ENCODE measurements around the gene COBLL1.

Gene COBLL1

DNA sequence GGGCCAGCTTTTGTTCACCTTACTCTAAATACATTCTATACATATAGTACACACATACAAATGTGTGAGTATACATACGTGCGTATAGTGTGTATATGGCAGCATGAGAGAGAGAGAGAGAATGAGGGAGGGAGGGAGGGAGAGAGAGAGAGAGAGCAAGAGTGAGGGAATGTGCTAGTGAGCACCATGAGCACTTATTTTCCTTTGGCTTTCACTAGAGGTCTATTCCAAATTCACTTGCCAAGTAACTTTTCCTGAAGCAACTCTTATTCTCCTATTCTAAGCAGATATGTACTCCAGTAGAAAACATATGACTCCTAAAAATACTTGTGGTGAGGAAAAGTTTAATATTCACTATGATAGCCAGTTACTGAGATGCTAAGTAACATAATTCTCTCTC, 85.7 kb downstream of the COBLL1 start:
- DNase-seq = no peak

DNA sequence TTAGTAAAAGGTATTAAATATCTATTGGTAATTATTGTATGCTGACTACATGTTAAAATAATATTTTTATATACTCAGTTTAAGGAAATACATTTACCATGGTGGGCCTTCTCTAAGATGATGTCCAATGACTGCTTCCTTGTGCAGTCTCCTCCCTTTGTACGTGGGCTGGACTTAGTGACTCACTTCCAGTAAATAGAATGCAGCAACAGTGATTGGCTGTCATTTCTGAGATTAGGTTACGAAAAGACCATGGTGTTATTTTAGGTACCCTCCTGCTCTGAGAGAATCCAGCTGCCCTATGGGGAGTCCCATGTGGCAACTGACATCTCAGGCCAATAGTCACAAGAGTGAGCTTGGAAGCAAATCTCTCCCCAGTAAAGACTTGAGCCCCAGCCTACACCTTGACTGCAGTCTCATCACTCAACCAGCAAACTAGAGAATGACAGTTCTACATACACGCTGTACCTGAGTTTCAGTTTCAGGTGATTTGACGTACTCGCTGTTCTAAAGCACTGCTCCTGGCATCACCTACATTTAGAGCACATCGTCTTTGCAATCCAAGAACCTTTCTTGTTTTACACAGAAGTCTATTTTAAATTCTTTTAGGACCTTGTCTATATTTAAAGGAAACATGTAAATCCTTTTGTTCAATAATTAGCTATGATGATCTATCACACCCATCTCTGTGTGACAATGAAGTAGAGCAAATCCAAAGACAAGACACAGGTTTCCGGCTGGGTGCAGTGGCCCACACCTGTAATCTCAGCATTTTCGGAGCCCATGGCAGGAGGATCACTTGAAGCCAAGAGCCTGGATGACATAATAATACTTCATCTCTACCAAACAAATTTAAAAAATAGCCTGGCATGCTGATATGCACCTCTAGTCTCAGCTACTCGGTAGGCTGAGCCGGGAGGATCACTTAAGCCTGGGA, 87.2 kb downstream of the COBLL1 start:
- no peak for DNase-seq

DNA sequence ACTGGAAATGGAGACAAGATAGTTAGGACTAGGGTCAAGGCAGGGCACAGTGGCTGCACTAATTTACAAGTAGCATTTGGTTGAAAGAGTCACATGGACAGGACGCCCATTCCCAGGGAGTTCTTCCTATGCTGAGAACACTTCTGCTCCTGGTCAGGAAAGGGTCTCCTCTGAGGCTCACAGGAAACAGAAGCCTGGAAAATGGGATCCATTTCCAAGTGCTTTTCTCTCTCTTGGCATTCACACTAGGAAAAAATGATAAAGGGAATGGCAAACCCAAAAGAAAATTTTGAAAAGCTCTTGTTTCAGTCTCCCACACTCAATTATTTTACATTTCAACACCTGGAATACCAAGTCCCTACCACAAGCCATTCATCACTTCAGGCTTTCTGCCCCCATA, 88.7 kb downstream of the COBLL1 start:
- DNase-seq = no peak

DNA sequence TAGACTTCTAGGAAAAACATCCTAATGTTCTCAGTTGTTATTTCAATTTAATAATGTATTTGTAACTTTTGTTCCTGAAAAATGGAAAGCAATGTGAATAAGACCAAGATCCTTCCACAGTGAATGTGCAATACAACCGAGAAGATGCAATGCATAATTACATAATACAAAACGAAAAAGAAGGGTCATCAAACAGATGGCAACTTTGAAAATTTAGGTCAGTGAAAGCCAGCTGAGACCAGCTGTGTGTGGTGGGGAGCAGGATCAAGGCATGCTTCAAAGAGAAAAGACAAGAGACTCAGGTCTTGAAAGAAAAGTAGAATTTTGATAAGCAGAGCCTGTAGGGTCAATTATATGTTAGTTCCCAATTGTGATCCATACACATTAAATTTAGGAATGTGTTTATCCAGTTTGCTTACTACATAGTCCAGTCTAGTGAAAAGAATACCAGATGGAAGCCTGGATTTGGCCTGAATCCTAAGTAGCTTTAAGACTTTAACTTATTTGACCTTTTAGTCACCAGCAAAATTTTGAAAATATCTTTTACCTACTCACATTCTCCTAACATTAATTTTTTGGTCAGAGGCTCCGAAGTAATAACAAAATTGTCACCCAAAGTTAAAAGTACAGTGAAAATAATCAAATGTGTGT, 93.7 kb downstream of the COBLL1 start:
- DNase-seq = no peak

DNA sequence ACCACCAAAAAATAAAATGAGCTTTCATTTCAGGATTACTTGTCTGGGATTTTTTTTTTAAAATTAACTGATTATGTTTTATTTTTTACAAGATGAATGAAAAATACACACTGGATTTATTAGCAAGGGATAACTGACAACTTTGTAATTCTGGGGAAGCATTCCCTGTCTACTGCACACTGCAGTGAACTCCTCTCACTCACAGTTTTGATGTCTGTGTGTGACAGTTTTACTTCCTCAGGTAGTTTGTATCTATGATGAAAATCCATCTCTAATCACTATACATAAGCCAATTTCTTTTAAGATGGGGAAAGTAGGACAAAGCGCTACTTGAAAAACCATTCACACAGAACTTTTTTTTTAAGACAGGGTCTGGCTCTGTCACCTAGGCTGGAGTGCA, 94.5 kb downstream of the COBLL1 start:
- DNase-seq = no peak

DNA sequence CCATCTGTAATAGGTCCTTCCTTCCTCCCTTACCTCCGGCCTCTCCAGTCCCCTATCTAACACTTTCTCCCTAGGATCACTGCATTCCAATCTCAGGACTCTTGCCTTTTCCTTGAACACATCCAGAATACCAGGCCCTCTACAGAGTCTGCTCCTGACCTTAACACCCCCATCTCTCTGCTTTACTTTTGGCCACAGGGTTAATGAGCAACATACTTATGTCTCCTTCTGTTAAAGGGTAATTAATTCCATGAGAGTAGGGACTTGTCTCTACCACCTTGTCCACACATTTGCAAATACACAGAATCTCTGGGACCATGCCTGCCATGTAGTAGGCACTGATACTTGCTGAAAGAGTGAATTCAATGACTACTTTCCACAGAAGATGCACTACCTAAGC, 94.9 kb downstream of the COBLL1 start:
- DNase-seq = no peak

DNA sequence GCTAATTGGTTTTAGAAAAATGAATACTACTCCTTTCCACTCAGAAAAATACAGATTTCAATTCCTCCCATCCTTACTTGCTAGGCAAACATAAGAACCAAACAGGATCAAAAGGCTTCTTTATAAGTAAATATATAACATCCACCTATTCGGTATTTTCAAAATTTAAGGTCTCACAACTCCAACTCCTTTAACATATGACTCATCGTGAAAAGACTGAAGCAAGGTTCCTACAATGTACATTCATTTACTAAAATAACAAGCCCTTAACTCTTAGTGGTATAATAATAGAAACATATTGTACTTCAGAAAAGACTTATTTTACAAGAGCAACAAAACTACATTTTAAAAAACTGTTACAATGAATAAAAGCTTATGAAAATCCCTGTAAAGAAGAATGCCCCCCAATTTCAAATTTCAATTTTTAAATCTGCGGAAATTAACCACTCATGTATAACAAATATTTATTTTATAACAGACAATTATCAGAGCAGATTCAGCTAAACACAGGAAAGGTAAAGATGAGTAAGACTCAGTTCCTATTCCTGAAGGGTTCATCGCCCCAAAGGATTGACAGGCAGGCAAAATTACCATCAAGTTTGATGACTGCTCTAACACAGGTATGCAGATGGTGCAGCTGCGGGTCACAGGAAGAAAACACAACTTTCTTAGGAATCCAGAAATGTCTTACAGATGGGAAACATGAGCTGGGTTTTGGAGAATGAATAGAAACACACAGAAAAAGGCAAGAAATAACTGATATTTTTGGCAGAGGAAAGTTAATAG, 96.4 kb downstream of the COBLL1 start:
- DNase-seq = no peak

DNA sequence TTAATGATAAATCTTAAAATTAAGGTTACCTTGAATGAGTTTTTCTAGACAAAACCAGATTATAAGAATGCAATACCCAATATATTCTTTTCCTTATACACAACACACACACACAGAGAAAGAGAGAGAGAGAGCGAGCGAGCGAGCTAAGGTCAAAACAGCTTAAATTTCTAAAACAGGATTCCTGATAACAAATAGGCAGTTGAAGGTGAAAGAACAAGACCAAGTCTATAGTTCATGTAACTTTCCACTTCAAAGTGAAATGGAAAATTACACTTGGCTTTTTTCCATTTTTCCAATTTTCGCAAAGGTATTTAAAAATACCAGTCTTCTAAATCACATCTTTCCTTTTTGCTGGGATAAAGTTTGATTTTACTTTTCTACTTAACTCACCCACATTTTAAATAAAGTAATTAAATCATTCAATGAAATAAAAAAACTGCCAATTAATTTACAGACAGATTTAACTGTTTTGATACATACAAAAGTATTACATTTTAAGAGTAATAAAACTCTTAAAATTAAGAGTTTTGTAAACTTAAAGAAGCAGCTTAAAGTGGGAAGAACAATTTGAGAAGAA, 98.8 kb downstream of the COBLL1 start:
- no peak for DNase-seq

DNA sequence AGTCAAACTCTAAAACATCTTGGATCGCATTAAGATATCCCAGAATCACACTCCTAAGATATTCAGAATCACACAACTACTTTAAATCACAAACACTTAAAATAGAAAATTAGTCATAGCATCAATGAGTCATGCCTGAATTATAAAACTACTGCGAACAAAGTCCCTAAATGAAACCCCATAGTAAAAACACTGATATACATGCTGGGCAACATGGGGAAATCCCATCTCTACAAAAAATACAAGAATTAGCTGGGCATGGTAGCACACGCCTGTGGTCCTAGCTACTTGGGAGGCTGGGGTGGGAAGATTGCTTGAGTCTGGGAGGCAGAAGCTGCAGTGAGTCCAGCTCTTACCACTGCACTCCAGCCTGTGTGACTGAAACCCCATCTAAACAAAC, 101.7 kb downstream of the COBLL1 start:
- DNase-seq = no peak

DNA sequence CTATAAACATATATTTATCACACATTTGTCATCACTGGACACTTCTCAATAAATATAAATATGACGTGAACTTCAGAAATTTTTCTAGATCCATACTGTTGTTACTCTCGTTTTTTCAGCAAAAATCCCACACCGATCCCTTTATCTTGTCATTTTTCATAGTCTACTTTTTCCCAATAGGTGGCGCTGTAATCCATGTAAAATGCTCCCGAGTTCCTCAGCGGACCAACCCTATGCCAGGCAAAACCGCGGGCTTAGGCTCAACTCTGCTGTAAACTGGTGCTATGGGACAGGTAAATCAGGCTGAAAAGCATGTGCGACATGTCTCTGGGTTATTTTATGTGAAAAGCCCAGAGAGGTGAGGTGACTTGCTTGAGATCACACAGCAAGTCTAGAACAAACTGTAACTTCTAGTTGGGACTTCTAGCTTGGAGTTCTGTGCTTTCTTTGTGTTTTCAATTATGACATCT, 104.0 kb downstream of the COBLL1 start:
- DNase-seq = no peak

DNA sequence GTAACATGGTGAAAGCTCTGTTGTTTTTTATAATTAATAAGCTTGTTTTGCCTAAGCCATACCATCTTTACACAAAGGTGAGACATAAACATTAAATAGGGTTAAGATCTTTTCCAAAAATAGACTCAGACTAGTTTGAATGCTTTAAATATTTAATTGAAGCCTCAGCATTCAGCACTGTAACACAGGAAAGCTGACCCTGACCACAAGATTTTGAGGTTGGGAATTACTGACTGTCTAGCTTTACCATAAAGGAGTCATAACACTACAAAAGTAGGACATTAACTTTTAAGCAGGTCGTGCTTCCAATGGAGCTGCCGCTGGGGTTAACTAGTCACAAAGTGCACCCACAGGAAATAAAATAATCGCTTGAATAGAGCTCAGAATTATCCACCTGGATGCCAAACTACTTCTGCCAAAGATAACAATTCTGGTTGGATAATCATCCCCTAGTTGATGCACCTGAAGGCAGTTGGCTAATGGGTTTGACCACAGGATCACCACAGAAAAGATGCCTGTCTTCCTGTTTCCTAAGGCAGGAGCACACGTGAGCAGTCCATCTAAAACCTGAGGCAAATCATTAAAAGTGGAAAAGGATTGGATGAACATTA, 106.2 kb downstream of the COBLL1 start:
- no peak for DNase-seq

DNA sequence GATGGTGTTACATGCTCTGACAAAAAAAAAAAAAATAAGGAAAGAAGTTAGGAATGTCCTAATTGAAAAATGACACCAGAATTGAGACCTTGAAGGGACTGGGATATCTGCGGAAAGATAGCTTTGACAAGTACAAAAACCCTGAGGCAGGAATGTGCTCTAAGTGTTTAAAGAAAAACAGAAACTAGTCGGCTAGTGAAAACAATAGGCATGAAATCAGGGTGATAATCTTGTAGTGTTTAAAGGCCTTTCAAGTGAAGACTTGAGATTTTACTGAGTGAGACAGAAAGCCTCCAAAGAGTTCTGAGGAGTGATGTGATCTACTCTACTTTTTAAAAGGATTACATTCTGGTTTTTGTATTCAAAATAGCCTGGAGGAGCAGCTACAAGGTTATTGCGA, 107.4 kb downstream of the COBLL1 start:
- DNase-seq = no peak

DNA sequence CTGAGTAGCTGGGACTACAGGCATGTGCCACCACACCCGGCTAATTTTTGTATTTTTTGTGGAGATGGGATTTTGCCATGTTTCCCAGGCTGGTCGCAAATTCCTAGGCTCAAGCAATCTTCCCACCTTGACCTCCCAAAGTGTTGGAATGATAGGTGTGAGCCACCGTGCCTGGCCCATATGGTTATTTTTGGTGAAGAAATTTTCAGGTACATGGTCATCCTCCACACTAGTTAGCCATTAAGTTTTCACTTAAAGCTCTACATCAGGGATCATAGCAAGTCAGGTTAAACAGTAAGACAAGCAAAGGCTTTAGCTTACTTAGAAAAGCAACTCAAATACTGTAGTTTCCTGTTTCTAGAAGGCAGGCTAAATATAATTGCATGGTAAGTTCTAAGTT, 116.1 kb downstream of the COBLL1 start:
- DNase-seq = no peak

DNA sequence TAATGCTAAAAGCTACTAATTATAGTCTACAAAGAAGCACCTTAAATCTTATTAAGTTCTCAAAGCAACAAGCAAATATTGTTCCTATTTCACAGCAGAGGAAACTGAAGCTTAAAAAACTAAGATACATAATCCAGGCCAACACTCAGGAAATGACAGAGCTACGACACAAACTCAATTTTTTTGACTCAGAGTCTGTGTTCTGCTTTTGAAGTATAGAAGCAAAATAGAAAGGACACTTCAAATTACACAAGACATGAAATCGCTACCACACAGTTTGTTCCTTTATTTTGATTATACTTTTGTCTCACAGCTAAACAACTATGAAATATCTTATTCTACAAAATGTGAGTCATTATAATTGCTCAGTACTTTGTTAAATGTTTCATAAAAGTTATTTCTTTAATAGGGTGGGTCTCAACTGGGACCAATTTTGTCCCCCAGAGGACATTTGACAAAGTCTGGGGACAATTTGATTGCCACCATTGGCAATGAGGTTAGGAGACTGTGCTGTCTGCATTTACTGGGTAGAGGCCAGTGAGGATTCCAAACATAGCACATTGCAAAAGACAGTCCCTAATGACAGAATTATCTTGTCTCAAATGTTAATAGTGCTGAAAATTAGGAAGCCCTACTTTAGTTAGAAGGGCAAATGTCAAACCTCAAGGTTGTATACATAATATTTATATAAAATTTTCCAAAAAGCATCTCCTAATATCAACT, 118.8 kb downstream of the COBLL1 start:
- DNase-seq = no peak

DNA sequence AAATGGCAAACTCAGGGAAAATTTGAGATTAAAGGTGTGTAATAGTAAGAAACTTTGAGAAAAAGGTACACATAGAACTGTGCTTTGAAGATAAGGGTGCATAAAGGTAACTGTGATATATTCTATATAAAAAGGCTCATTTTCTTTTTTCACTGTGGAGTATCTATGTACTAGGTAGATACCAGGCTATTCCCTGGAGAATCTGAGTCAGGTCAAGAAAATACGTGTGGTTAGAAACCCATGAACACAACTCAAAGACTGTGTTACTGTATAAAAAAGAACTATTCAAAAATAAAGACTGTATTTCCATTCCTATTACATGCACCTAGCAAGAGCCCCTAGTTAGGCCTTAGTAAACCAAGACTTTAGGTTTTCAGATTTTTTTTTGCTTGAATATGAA, 120.2 kb downstream of the COBLL1 start:
- DNase-seq = no peak

DNA sequence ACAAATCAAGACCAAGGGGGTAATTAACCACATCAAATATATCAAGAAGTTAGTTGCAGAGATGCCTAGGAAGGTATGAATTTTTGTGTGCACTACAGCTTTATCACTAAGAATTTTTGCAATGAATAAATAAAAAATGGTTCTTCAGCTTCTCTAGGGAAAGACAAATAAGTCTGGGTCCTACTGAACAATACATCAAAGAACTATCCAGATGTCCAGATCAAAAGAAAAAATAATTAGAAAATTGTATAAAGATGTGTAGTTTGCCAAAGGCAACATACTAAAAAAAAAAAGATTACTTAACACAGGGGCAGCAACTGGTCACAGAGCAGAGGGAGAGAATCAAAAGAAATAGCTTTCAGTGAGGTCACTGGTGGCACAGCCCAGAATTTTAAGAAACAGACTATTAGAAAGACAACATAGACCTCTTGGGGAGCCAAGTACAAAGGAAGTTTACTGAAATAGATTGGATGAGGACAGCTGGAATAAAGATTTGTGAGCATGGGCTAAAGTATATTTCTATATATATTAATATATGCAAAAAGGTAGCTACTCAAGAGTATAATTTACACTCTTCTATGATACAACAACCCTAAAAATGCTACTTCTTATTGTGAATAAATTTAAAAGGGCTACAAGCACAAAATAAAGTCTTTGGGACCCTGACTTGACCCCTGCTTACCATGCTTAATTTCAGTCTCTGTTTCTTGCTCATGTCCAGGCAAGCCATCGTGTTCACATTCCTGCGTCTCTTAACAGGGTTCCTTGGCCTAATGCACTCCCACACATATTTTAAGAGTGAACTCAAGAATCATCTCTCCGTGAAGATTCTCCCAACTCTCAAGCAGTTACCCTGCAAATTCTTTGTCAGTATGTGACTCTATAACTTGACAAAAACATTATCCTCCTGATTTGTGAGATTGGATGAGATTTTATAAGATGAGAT, 121.4 kb downstream of the COBLL1 start:
- DNase-seq = no peak

DNA sequence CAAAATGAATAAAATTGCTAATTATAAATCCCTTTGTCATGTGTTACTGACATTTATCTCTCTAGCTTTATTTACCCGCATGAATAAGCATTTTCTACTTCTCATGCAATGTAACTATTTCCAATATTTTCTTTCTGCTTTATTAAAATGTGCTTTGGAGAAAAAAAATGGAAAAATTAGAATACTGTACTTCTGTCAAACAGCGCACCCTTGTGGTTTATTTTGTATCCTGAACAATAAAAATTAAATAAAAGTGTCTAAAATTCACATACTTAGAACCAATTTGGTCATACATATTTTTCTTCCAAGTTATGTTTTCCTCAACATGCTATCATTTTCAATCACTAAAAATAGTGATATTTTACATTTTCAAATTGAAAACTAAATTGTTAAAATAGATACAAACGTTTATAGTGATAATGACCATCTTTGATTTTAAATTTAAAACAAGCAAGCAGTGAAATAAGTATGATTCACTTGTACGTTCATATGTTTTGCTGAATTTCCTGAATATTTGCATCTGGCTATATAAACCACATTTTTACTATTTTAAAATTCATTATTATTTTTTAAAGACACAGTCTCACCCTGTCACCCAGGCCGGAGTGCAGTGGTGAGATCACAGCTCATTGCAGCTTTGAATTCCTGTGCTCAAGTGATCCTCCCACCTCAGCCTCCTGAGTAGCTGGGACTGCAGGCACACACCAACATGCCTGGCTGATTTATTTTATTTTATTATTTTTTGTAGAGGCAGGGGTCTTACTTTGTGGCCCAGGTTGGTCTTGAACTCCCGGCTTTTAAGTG, 124.4 kb downstream of the COBLL1 start:
- no peak for DNase-seq

DNA sequence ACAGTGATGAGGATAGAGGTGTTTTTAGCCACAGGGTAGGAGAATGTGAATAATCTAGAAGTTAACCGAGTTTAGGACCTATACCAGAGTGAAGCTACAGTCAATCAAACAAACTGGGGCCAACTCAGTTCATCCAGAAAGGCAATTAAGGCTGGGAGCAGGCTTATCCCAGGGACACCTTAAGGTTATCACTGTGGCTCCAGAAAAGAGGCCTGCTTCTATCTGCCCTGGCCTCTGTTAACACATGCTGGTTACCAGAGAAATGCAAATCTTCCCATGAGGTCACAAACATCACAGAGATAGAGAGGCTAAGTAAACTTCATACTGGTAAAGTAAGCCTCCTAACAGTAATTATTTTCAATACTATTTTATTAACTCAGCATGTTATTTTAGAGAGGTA, 127.2 kb downstream of the COBLL1 start:
- no peak for DNase-seq

DNA sequence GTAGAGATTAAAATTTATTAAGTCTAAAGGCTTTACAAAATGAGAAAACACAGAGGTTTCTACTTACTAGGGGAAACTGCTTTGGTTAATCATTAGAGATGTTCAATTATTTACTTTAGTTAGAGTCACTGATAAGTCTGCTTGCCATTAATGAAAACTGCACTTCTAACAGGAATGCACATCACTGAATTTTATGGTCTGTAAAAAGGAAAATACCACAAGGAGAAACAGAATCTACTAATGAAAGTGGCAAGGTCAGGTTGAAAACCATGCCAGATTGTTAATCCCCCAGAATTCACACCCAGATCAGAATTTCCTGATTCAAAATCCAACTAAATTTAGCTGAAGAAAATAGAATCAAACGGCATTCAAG, 129.9 kb downstream of the COBLL1 start:
- no peak for DNase-seq
